K562 (cell line): ENCODE results near the gene THSD8. TPM values are rescaled to one million over a fixed set of nuclear protein-coding genes. Genes with fewer than 3 reads are reported as not detected.
A peak's percentile ranks its signal among the peaks of the same experiment; 100 is the strongest.

Experiments
- CBFA2T3 ChIP-seq: fragments of 450-650 bp; IDR thresholded peaks from 2 replicates; pipeline ENCODE4 v1.6.1; 2017
- EWSR1 ChIP-seq: fragments of 450-650 bp; IDR thresholded peaks from 2 replicates; pipeline ENCODE4 v1.6.1; 2018; ENCODE audit warnings: borderline replicate concordance, mild to moderate bottlenecking, low read depth, moderate library complexity; ENCODE audit not compliant: partially characterized antibody
- ILK ChIP-seq: fragments of 450-650 bp; IDR thresholded peaks from 2 replicates; pipeline ENCODE4 v1.6.1; 2016; ENCODE audit warnings: missing genetic modification characterization, low read depth, mild to moderate bottlenecking, missing compliant biosample characterization, moderate library complexity, borderline replicate concordance
- JUNB ChIP-seq: fragments of 450-650 bp; formaldehyde crosslinking; conservative IDR thresholded peaks from 2 replicates; pipeline ENCODE4 v1.4.0; 2020; ENCODE audit warnings: mild to moderate bottlenecking
- KAT2B ChIP-seq: IDR thresholded peaks from one replicate; pipeline ENCODE4 v1.6.1; 2012; ENCODE audit warnings: low read depth, mild to moderate bottlenecking, control low read depth, inconsistent platforms, low read length, moderate library complexity
- KAT8 ChIP-seq: fragments of 450-650 bp; IDR thresholded peaks from 2 replicates; pipeline ENCODE4 v1.6.1; 2016; ENCODE audit warnings: low read depth, mild to moderate bottlenecking
- MAZ ChIP-seq, 2 experiments: fragments of 450-650 bp in 1 of 2; sonication (generic) in 1 of 2; formaldehyde crosslinking; IDR thresholded peaks in 1 of 2; conservative IDR thresholded peaks in 1 of 2; 2 replicates each; pipeline versions ENCODE4 v1.4.0 to v1.5.0; 2020; ENCODE audit warnings: mild to moderate bottlenecking in 1 of 2, missing genetic modification reagents in 1 of 2
- NCOA1 ChIP-seq: fragments of 450-650 bp; IDR thresholded peaks from 2 replicates; pipeline ENCODE4 v1.6.1; 2016; ENCODE audit warnings: low read depth
- NCOA2 ChIP-seq, 2 experiments: fragments of 450-650 bp; IDR thresholded peaks; 2 replicates each; pipeline ENCODE4 v1.6.1; 2018; ENCODE audit warnings: mild to moderate bottlenecking in 2 of 2, moderate library complexity in 1 of 2; ENCODE audit not compliant: partially characterized antibody in 2 of 2
- PTTG1 ChIP-seq: fragments of 450-650 bp; IDR thresholded peaks from 2 replicates; pipeline ENCODE4 v1.6.1; 2016; ENCODE audit warnings: low read depth, mild to moderate bottlenecking, missing genetic modification characterization, missing compliant biosample characterization
- RBM15 ChIP-seq: fragments of 200-400 bp; formaldehyde crosslinking; IDR thresholded peaks from 2 replicates; pipeline ENCODE4 v1.6.1; 2018; ENCODE audit warnings: mild to moderate bottlenecking, low read length, moderate library complexity; ENCODE audit not compliant: insufficient read depth
- SAFB ChIP-seq: fragments of 200-400 bp; formaldehyde crosslinking; IDR thresholded peaks from 2 replicates; pipeline ENCODE4 v1.6.1; 2017; ENCODE audit warnings: low read depth, low read length, borderline replicate concordance
- SIRT6 ChIP-seq: IDR thresholded peaks from one replicate; pipeline ENCODE4 v1.6.1; 2012; ENCODE audit warnings: low read depth, mild to moderate bottlenecking, control low read depth, inconsistent platforms, low read length, moderate library complexity
- THRAP3 ChIP-seq: fragments of 450-650 bp; IDR thresholded peaks from 2 replicates; pipeline ENCODE4 v1.6.1; 2016; ENCODE audit warnings: mild to moderate bottlenecking, inconsistent platforms, borderline replicate concordance
- XRCC5 ChIP-seq: fragments of 200-400 bp; formaldehyde crosslinking; IDR thresholded peaks from 2 replicates; pipeline ENCODE4 v1.6.1; 2017; ENCODE audit warnings: low read depth, mild to moderate bottlenecking, low read length
- ZC3H4 ChIP-seq: sonication (generic); formaldehyde crosslinking; IDR thresholded peaks from 2 replicates; pipeline ENCODE4 v1.9.0; 2021; ENCODE audit warnings: missing genetic modification reagents, borderline replicate concordance
- ZFP1 ChIP-seq: fragments of 450-650 bp; formaldehyde crosslinking; IDR thresholded peaks from 2 replicates; pipeline ENCODE4 v1.4.0; 2020; ENCODE audit warnings: mild to moderate bottlenecking, mixed read lengths
- ZNF23 ChIP-seq: fragments of 250-450 bp; sonication (Bioruptor Pico); IDR thresholded peaks from 2 replicates; pipeline ENCODE4 v1.4.0; 2020; ENCODE audit warnings: mild to moderate bottlenecking
- ZNF263 ChIP-seq: sonication (generic); formaldehyde crosslinking; IDR thresholded peaks from 2 replicates; pipeline ENCODE4 v1.8.0; 2022; ENCODE audit warnings: mild to moderate bottlenecking, missing genetic modification reagents, borderline replicate concordance
- ZNF444 ChIP-seq: fragments of 250-450 bp; sonication (Bioruptor Pico); IDR thresholded peaks from 2 replicates; pipeline ENCODE4 v1.4.0; 2020; ENCODE audit warnings: mild to moderate bottlenecking, moderate library complexity
- polyA plus RNA-seq, 8 experiments: library from polyadenylated mRNA; depleted of rRNA in 4 of 8; stranded (reverse) in 5 of 8; unstranded in 3 of 8; fragments of >200 nt; fragmentation: Nextera tagmentation in 2 of 8; fragmentation: Illumina TruSeq in 1 of 8; extraction: Ambion mirVana in 2 of 8; extraction: Trizol in 1 of 8; gene quantifications; 2 replicates each; pipeline versions ENCODE4 v1.2.1 to v1.2.3, GENCODE V29; 2011 to 2014; ENCODE audit warnings: inconsistent platforms in 1 of 8, missing spikeins in 1 of 8
- total RNA-seq, 7 experiments: library from RNA; depleted of rRNA in 6 of 7; stranded (reverse); fragments of >200 nt in 6 of 7; fragmentation: Illumina TruSeq in 2 of 7; extraction: Trizol in 2 of 7; gene quantifications; 2 replicates each; pipeline versions ENCODE4 v1.2.1 to v1.2.3, GENCODE V29; 2011 to 2021; ENCODE audit warnings: low replicate concordance in 1 of 7
- TF ChIP-seq, protein P1 (sequence below): IDR thresholded peaks from 3 replicates; pipeline ENCODE4 v1.6.1; 2011; ENCODE audit warnings: borderline replicate concordance, mild to moderate bottlenecking; ENCODE audit not compliant: insufficient read length, insufficient read depth
- TF ChIP-seq, protein P2 (sequence below): fragments of 450-650 bp; conservative IDR thresholded peaks from 2 replicates; pipeline ENCODE4 v1.6.1; 2016; ENCODE audit warnings: missing genetic modification characterization, low read depth, mild to moderate bottlenecking, control low read depth, missing compliant biosample characterization
- TF ChIP-seq, protein P3 (sequence below): sonication (generic); formaldehyde crosslinking; IDR thresholded peaks from 2 replicates; pipeline ENCODE4 v1.8.1; 2023; ENCODE audit warnings: mild to moderate bottlenecking, missing genetic modification reagents

THSD8 gene
- total and polyA plus RNA-seq, 9 of the 15 experiments (the other 6 are each of a cell fraction or from before 2014, with no cell fraction given): 8.4 to 42.4 (median 19.9) TPM; not detected in 2

- TF ChIP-seq, protein P1, sequence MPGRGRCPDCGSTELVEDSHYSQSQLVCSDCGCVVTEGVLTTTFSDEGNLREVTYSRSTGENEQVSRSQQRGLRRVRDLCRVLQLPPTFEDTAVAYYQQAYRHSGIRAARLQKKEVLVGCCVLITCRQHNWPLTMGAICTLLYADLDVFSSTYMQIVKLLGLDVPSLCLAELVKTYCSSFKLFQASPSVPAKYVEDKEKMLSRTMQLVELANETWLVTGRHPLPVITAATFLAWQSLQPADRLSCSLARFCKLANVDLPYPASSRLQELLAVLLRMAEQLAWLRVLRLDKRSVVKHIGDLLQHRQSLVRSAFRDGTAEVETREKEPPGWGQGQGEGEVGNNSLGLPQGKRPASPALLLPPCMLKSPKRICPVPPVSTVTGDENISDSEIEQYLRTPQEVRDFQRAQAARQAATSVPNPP: no peak
- TF ChIP-seq KAT2B (no peak), NCOA2 (IDR thresholded peaks at IDR 0.05; ENCODE audit: partially characterized antibody in 2 of 2) (no peak), ZNF263 (CRISPR knock-in tag) (no peak), ILK (tag) (no peak), ZNF444 (CRISPR knock-in tag) (no peak), SAFB (peak; percentile 71), XRCC5 (no peak; the same call in 1 of the 2 replicates), MAZ (CRISPR knock-in tag; conservative IDR thresholded peaks at IDR 0.05 in 1 of 2, IDR thresholded peaks at IDR 0.05 in 1 of 2) (peak; percentile 43 to 80; a peak in 3 of 4 replicates), SIRT6 (no peak), PTTG1 (tag) (no peak), THRAP3 (no peak), ZNF23 (CRISPR knock-in tag) (no peak), RBM15 (no peak), ZC3H4 (CRISPR knock-in tag) (peak; percentile 47; the same call in 1 of the 2 replicates), KAT8 (no peak), EWSR1 (no peak), JUNB (CRISPR knock-in tag) (no peak), CBFA2T3 (no peak), NCOA1 (no peak), ZFP1 (no peak)
- TF ChIP-seq, protein P2, sequence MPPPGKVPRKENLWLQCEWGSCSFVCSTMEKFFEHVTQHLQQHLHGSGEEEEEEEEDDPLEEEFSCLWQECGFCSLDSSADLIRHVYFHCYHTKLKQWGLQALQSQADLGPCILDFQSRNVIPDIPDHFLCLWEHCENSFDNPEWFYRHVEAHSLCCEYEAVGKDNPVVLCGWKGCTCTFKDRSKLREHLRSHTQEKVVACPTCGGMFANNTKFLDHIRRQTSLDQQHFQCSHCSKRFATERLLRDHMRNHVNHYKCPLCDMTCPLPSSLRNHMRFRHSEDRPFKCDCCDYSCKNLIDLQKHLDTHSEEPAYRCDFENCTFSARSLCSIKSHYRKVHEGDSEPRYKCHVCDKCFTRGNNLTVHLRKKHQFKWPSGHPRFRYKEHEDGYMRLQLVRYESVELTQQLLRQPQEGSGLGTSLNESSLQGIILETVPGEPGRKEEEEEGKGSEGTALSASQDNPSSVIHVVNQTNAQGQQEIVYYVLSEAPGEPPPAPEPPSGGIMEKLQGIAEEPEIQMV (tag): no peak
- TF ChIP-seq, protein P3, sequence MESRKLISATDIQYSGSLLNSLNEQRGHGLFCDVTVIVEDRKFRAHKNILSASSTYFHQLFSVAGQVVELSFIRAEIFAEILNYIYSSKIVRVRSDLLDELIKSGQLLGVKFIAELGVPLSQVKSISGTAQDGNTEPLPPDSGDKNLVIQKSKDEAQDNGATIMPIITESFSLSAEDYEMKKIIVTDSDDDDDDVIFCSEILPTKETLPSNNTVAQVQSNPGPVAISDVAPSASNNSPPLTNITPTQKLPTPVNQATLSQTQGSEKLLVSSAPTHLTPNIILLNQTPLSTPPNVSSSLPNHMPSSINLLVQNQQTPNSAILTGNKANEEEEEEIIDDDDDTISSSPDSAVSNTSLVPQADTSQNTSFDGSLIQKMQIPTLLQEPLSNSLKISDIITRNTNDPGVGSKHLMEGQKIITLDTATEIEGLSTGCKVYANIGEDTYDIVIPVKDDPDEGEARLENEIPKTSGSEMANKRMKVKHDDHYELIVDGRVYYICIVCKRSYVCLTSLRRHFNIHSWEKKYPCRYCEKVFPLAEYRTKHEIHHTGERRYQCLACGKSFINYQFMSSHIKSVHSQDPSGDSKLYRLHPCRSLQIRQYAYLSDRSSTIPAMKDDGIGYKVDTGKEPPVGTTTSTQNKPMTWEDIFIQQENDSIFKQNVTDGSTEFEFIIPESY (CRISPR knock-in tag): no peak
These were observed 8.3 kb upstream of the THSD8 start (continued) for GRCh38 chr19:12793290-12794195.
